ENCODE results near the gene TMEM250.
A peak's percentile ranks its signal among the peaks of the same experiment; 100 is the strongest.

- TF ChIP-seq CTCF (IDR thresholded peaks at IDR 0.05 in 8 of 11, conservative IDR thresholded peaks at IDR 0.05 in 3 of 11) (peak; percentile 96 to 99 (median 98)), POLR2A (IDR thresholded peaks at IDR 0.05) (peak in 1 of 3 donors; percentile 25), POLR2AphosphoS5 (IDR thresholded peaks at IDR 0.05) (peak; percentile 62 to 82 (median 75))
These were observed 4.0 kb upstream of the TMEM250 start for GRCh38 chr9:136122425-136123383.
